Vagina (tissue), 2 donors: ENCODE results near the gene GRK4. TPM values are rescaled to one million over a fixed set of nuclear protein-coding genes. Genes with fewer than 3 reads are reported as not detected.
"Not testable (repeated sequence)": the region's sequence is repeated elsewhere in the genome, so short reads cannot be mapped to it uniquely, and the experiment has no call there.

Experiments used
- DNase-seq, 2 donors: peaks; one replicate each; pipeline ENCODE4 v3.0.0-alpha.2; 2017; ENCODE audit errors: extremely low spot score in 2 of 2
- H3K27ac ChIP-seq: fragments of 200-600 bp; sonication (generic); one replicate; pipeline ENCODE4 v1.5.1; 2019
- H3K27me3 ChIP-seq: fragments of 200-600 bp; sonication (generic); one replicate; pipeline ENCODE4 v1.5.1; 2019
- H3K36me3 ChIP-seq, 2 donors: fragments of 200-600 bp; sonication (generic); one replicate each; pipeline ENCODE4 v1.5.1; 2017 to 2019
- H3K4me1 ChIP-seq: fragments of 200-600 bp; sonication (generic); one replicate; pipeline ENCODE4 v1.5.1; 2019
- H3K4me3 ChIP-seq, 2 donors: fragments of 200-600 bp; sonication (generic); 1 replicate in 1 of 2; 2 replicates in 1 of 2; pipeline ENCODE4 v1.5.1; 2016 to 2019
- H3K9me3 ChIP-seq: fragments of 200-600 bp; sonication (generic); one replicate; pipeline ENCODE4 v1.5.1; 2019
- CTCF ChIP-seq, 3 experiments: fragments of 450-650 bp in 2 of 3; fragments of 200-600 bp in 1 of 3; sonication (generic) in 1 of 3; IDR thresholded peaks; one replicate each; pipeline ENCODE4 v1.5.1; 2017 to 2019; ENCODE audit warnings: antibody characterized with exemption in 3 of 3, mild to moderate bottlenecking in 2 of 3, moderate library complexity in 2 of 3
- POLR2A ChIP-seq, 2 donors: fragments of 450-650 bp; IDR thresholded peaks; one replicate each; pipeline ENCODE4 v1.6.1; 2017; ENCODE audit warnings: antibody characterized with exemption in 2 of 2, mild to moderate bottlenecking in 2 of 2, moderate library complexity in 2 of 2
- POLR2AphosphoS5 ChIP-seq, 2 donors: sonication (generic); formaldehyde crosslinking; IDR thresholded peaks; one replicate each; pipeline ENCODE4 v1.9.0; 2017; ENCODE audit warnings: antibody characterized with exemption in 2 of 2, mild to moderate bottlenecking in 2 of 2, low read depth in 1 of 2; ENCODE audit not compliant: insufficient read depth in 1 of 2
- intact Hi-C: fragments of 100-400 bp; cut with DNase I; formaldehyde crosslinking; loops from one replicate; pipeline ENCODE4 v1.15.1; 2023
- total RNA-seq: library from RNA; depleted of rRNA; stranded (reverse); fragments of >200 nt; gene quantifications from one replicate; pipeline ENCODE4 v1.2.3, GENCODE V29; 2016

GRK4 gene
- total RNA-seq, 1 donor from 2014 or later, result 2.7 TPM

GRCh38 chr4:2968381-2968780, 5.0 kb downstream of the GRK4 start:
- Histone ChIP-seq H3K4me1 (peaks cover 13% of the 10 kb centered on the region), H3K4me3 (no peak overlapping the region), H3K36me3 (no peaks in the 10 kb centered on the region), H3K27ac (no peak overlapping the region), H3K27me3 (no peaks in the 10 kb centered on the region), H3K9me3 (no peaks in the 10 kb centered on the region)
- TF ChIP-seq POLR2AphosphoS5 (IDR thresholded peaks at IDR 0.05; ENCODE audit: insufficient read depth in 1 of 2, low read depth in 1 of 2) (no peak), POLR2A (IDR thresholded peaks at IDR 0.05) (no peak), CTCF (IDR thresholded peaks at IDR 0.05) (no peak)
- no peak for DNase-seq
- intact Hi-C loops, result no loop called here

- H3K27me3 ChIP-seq, result no peaks in the 10 kb centered on the region
- intact Hi-C loops, result no loop called here
These were observed 7.9 kb downstream of the GRK4 start for GRCh38 chr4:2971275-2971674.

GRCh38 chr4:2977211-2978088, 14.1 kb downstream of the GRK4 start:
- H3K36me3 ChIP-seq, result no peaks in the 10 kb centered on the region
- H3K4me3 ChIP-seq, result no peak overlapping the region
- TF ChIP-seq POLR2A (IDR thresholded peaks at IDR 0.05) (no peak), POLR2AphosphoS5 (IDR thresholded peaks at IDR 0.05; ENCODE audit: insufficient read depth in 1 of 2, low read depth in 1 of 2) (no peak)
- no peak for DNase-seq
- H3K4me1 ChIP-seq, result no peaks in the 10 kb centered on the region
- intact Hi-C loops, result no loop called here
- no peaks in the 10 kb centered on the region for H3K9me3 ChIP-seq
- H3K27me3 ChIP-seq, result no peaks in the 10 kb centered on the region
- H3K27ac ChIP-seq, result no peak overlapping the region

More at GRCh38 chr4:2971275-2971674, 7.9 kb downstream of the GRK4 start:
- no peaks in the 10 kb centered on the region for H3K36me3 ChIP-seq
- H3K4me3 ChIP-seq, result no peak overlapping the region
- no peaks in the 10 kb centered on the region for H3K4me1 ChIP-seq
- H3K9me3 ChIP-seq, result no peaks in the 10 kb centered on the region
- no peak for DNase-seq
- TF ChIP-seq CTCF (IDR thresholded peaks at IDR 0.05) (no peak), POLR2AphosphoS5 (IDR thresholded peaks at IDR 0.05; ENCODE audit: insufficient read depth in 1 of 2, low read depth in 1 of 2) (no peak), POLR2A (IDR thresholded peaks at IDR 0.05) (no peak)
- no peak overlapping the region for H3K27ac ChIP-seq

GRCh38 chr4:2981256-2981819, 18.0 kb downstream of the GRK4 start:
- H3K27ac ChIP-seq, result no peak overlapping the region
- no peak overlapping the region for H3K4me3 ChIP-seq
- intact Hi-C loops, result no loop called here
- H3K27me3 ChIP-seq, result no peaks in the 10 kb centered on the region
- DNase-seq, result no peak
- TF ChIP-seq CTCF (IDR thresholded peaks at IDR 0.05), result no peak
- no peak for TF ChIP-seq POLR2A (IDR thresholded peaks at IDR 0.05)
- no peak for TF ChIP-seq POLR2AphosphoS5 (IDR thresholded peaks at IDR 0.05; ENCODE audit: insufficient read depth in 1 of 2, low read depth in 1 of 2)
- H3K36me3 ChIP-seq, result no peaks in the 10 kb centered on the region
- H3K4me1 ChIP-seq, result no peaks in the 10 kb centered on the region
- H3K9me3 ChIP-seq, result no peaks in the 10 kb centered on the region

- no peaks in the 10 kb centered on the region for H3K27me3 ChIP-seq
- H3K27ac ChIP-seq, result no peak overlapping the region
- DNase-seq, result no peak
- H3K4me3 ChIP-seq, result no peak overlapping the region
- H3K36me3 ChIP-seq, result no peaks in the 10 kb centered on the region
- intact Hi-C loops, result no loop called here
- H3K9me3 ChIP-seq, result no peaks in the 10 kb centered on the region
- no peaks in the 10 kb centered on the region for H3K4me1 ChIP-seq
- TF ChIP-seq CTCF (IDR thresholded peaks at IDR 0.05), result no peak
- no peak for TF ChIP-seq POLR2AphosphoS5 (IDR thresholded peaks at IDR 0.05; ENCODE audit: insufficient read depth in 1 of 2, low read depth in 1 of 2)
- no peak for TF ChIP-seq POLR2A (IDR thresholded peaks at IDR 0.05)
These were observed 18.6 kb downstream of the GRK4 start for GRCh38 chr4:2982012-2982411.

- H3K4me3 ChIP-seq, H3K36me3 ChIP-seq, H3K4me1 ChIP-seq, H3K9me3 ChIP-seq, H3K27ac ChIP-seq, H3K27me3 ChIP-seq, DNase-seq, intact Hi-C loops: not testable (repeated sequence)
These were observed 20.3 kb downstream of the GRK4 start for GRCh38 chr4:2983715-2984114.
